NCI-H2081 (cell line): Measurements from ENCODE around the gene KIF11.
A peak's percentile ranks its signal among the peaks of the same experiment; 100 is the strongest.

Experiments
- DNase-seq, 2 experiments: peaks; one replicate each; lab custom pipeline; 2025; lab: John Stamatoyannopoulos, UW

The KIF11 gene

GRCh38 chr10:92702301-92702916 is 109.5 kb downstream of the KIF11 start:
- peak in 1 of 2 experiments; percentile 9 for DNase-seq
